ENCODE data around the gene TECR.
"Not testable (repeated sequence)": the region's sequence is repeated elsewhere in the genome, so short reads cannot be mapped to it uniquely, and the experiment has no call there.

The TECR gene

GRCh38 chr19:14542711-14543328 is 13.4 kb downstream of the TECR start:
- H3K27ac ChIP-seq (ENCODE audit: low read depth, low read length) = no peak overlapping the region

GRCh38 chr19:14544047-14544446 is 14.7 kb downstream of the TECR start:
- H3K9ac ChIP-seq (ENCODE audit: low read length) = no peak overlapping the region
- H3K27me3 ChIP-seq (ENCODE audit: control insufficient read depth, insufficient read depth, low read length) = no peaks in the 10 kb centered on the region
- H3K36me3 ChIP-seq (ENCODE audit: control insufficient read depth, insufficient read depth, low read length) = peaks cover 4% of the 10 kb centered on the region; the same call in 1 of the 2 replicates
- H3K4me3 ChIP-seq (ENCODE audit: low read depth, low read length) = no peak overlapping the region
- peaks cover 5% of the 10 kb centered on the region; the same call in 1 of the 2 replicates for H3K4me1 ChIP-seq (ENCODE audit: control insufficient read depth, insufficient read depth, low read length)
- no peaks in the 10 kb centered on the region for H3K9me3 ChIP-seq (ENCODE audit: control insufficient read depth, insufficient read depth, low read depth, low read length)
- no peak overlapping the region for H3K27ac ChIP-seq (ENCODE audit: low read depth, low read length)

More at GRCh38 chr19:14542711-14543328, 13.4 kb downstream of the TECR start:
- no peak overlapping the region for H3K9ac ChIP-seq (ENCODE audit: low read length)
- peaks cover 5% of the 10 kb centered on the region; the same call in 1 of the 2 replicates for H3K4me1 ChIP-seq (ENCODE audit: control insufficient read depth, insufficient read depth, low read length)
- no peak overlapping the region for H3K4me3 ChIP-seq (ENCODE audit: low read depth, low read length)
- no peaks in the 10 kb centered on the region for H3K9me3 ChIP-seq (ENCODE audit: control insufficient read depth, insufficient read depth, low read depth, low read length)
- H3K36me3 ChIP-seq (ENCODE audit: control insufficient read depth, insufficient read depth, low read length) = no peaks in the 10 kb centered on the region
- no peaks in the 10 kb centered on the region for H3K27me3 ChIP-seq (ENCODE audit: control insufficient read depth, insufficient read depth, low read length)

GRCh38 chr19:14544977-14545715 is 15.8 kb downstream of the TECR start:
- H3K4me1 ChIP-seq (ENCODE audit: control insufficient read depth, insufficient read depth, low read length) = peaks cover 5% of the 10 kb centered on the region; the same call in 1 of the 2 replicates
- no peaks in the 10 kb centered on the region for H3K9me3 ChIP-seq (ENCODE audit: control insufficient read depth, insufficient read depth, low read depth, low read length)
- no peak overlapping the region for H3K9ac ChIP-seq (ENCODE audit: low read length)
- no peaks in the 10 kb centered on the region for H3K27me3 ChIP-seq (ENCODE audit: control insufficient read depth, insufficient read depth, low read length)
- no peak overlapping the region for H3K27ac ChIP-seq (ENCODE audit: low read depth, low read length)
- H3K36me3 ChIP-seq (ENCODE audit: control insufficient read depth, insufficient read depth, low read length) = peaks cover 4% of the 10 kb centered on the region; the same call in 1 of the 2 replicates
- H3K4me3 ChIP-seq (ENCODE audit: low read depth, low read length) = no peak overlapping the region

- H3K9ac ChIP-seq (ENCODE audit: low read length) = no peak overlapping the region
Observed at GRCh38 chr19:14545716-14546082, 16.3 kb downstream of the TECR start.

GRCh38 chr19:14550201-14550754 is 20.9 kb downstream of the TECR start:
- Histone ChIP-seq H3K27me3 (ENCODE audit: control insufficient read depth, insufficient read depth, low read length) (no peaks in the 10 kb centered on the region), H3K36me3 (ENCODE audit: control insufficient read depth, insufficient read depth, low read length) (peaks cover 7% of the 10 kb centered on the region; the same call in 1 of the 2 replicates), H3K9me3 (ENCODE audit: control insufficient read depth, insufficient read depth, low read depth, low read length) (no peaks in the 10 kb centered on the region), H3K4me1 (ENCODE audit: control insufficient read depth, insufficient read depth, low read length) (peaks cover 13% of the 10 kb centered on the region), H3K4me3 (ENCODE audit: low read depth, low read length) (no peak overlapping the region), H3K27ac (ENCODE audit: low read depth, low read length) (no peak overlapping the region), H3K9ac (ENCODE audit: low read length) (no peak overlapping the region)

More at GRCh38 chr19:14545716-14546082, 16.3 kb downstream of the TECR start:
- H3K27me3 ChIP-seq (ENCODE audit: control insufficient read depth, insufficient read depth, low read length) = no peaks in the 10 kb centered on the region
- H3K9me3 ChIP-seq (ENCODE audit: control insufficient read depth, insufficient read depth, low read depth, low read length) = no peaks in the 10 kb centered on the region
- no peak overlapping the region for H3K4me3 ChIP-seq (ENCODE audit: low read depth, low read length)
- peaks cover 4% of the 10 kb centered on the region; the same call in 1 of the 2 replicates for H3K36me3 ChIP-seq (ENCODE audit: control insufficient read depth, insufficient read depth, low read length)
- no peak overlapping the region for H3K27ac ChIP-seq (ENCODE audit: low read depth, low read length)
- peaks cover 9% of the 10 kb centered on the region; the same call in 1 of the 2 replicates for H3K4me1 ChIP-seq (ENCODE audit: control insufficient read depth, insufficient read depth, low read length)

- H3K4me3 ChIP-seq (ENCODE audit: low read depth, low read length); H3K36me3 ChIP-seq (ENCODE audit: control insufficient read depth, insufficient read depth, low read length); H3K9ac ChIP-seq (ENCODE audit: low read length); H3K27ac ChIP-seq (ENCODE audit: low read depth, low read length); H3K9me3 ChIP-seq (ENCODE audit: control insufficient read depth, insufficient read depth, low read depth, low read length); H3K27me3 ChIP-seq (ENCODE audit: control insufficient read depth, insufficient read depth, low read length): not testable (repeated sequence)
- peaks cover 13% of the 10 kb centered on the region for H3K4me1 ChIP-seq (ENCODE audit: control insufficient read depth, insufficient read depth, low read length)
Observed at GRCh38 chr19:14551134-14552005, 22.0 kb downstream of the TECR start.

GRCh38 chr19:14552006-14552360 is 22.6 kb downstream of the TECR start:
- H3K36me3 ChIP-seq (ENCODE audit: control insufficient read depth, insufficient read depth, low read length); H3K27me3 ChIP-seq (ENCODE audit: control insufficient read depth, insufficient read depth, low read length); H3K4me3 ChIP-seq (ENCODE audit: low read depth, low read length); H3K27ac ChIP-seq (ENCODE audit: low read depth, low read length); H3K9me3 ChIP-seq (ENCODE audit: control insufficient read depth, insufficient read depth, low read depth, low read length); H3K9ac ChIP-seq (ENCODE audit: low read length): not testable (repeated sequence)
- H3K4me1 ChIP-seq (ENCODE audit: control insufficient read depth, insufficient read depth, low read length) = peaks cover 13% of the 10 kb centered on the region

- Histone ChIP-seq H3K9ac (ENCODE audit: low read length) (no peak overlapping the region), H3K4me1 (ENCODE audit: control insufficient read depth, insufficient read depth, low read length) (peaks cover 16% of the 10 kb centered on the region), H3K27ac (ENCODE audit: low read depth, low read length) (0 out of 2 replicates have a peak overlapping the region, but pooled peaks have one; percentile 51), H3K9me3 (ENCODE audit: control insufficient read depth, insufficient read depth, low read depth, low read length) (no peaks in the 10 kb centered on the region), H3K27me3 (ENCODE audit: control insufficient read depth, insufficient read depth, low read length) (no peaks in the 10 kb centered on the region), H3K36me3 (ENCODE audit: control insufficient read depth, insufficient read depth, low read length) (peaks cover 5% of the 10 kb centered on the region; the same call in 1 of the 2 replicates), H3K4me3 (ENCODE audit: low read depth, low read length) (no peak overlapping the region)
Observed at GRCh38 chr19:14553042-14553938, 23.9 kb downstream of the TECR start.

GRCh38 chr19:14553939-14554243 is 24.5 kb downstream of the TECR start:
- 0 out of 2 replicates have a peak overlapping the region, but pooled peaks have one; percentile 51 for H3K27ac ChIP-seq (ENCODE audit: low read depth, low read length)
- peaks cover 22% of the 10 kb centered on the region for H3K4me1 ChIP-seq (ENCODE audit: control insufficient read depth, insufficient read depth, low read length)

GRCh38 chr19:14554382-14554812 is 25.0 kb downstream of the TECR start:
- H3K4me1 ChIP-seq (ENCODE audit: control insufficient read depth, insufficient read depth, low read length) = peaks cover 25% of the 10 kb centered on the region
- H3K36me3 ChIP-seq (ENCODE audit: control insufficient read depth, insufficient read depth, low read length) = peaks cover 3% of the 10 kb centered on the region; the same call in 1 of the 2 replicates
- H3K9ac ChIP-seq (ENCODE audit: low read length) = peak overlapping the region; percentile 15
- H3K9me3 ChIP-seq (ENCODE audit: control insufficient read depth, insufficient read depth, low read depth, low read length) = no peaks in the 10 kb centered on the region
- no peak overlapping the region for H3K4me3 ChIP-seq (ENCODE audit: low read depth, low read length)
- 0 out of 2 replicates have a peak overlapping the region, but pooled peaks have one; percentile 51 for H3K27ac ChIP-seq (ENCODE audit: low read depth, low read length)
- no peaks in the 10 kb centered on the region for H3K27me3 ChIP-seq (ENCODE audit: control insufficient read depth, insufficient read depth, low read length)

More at GRCh38 chr19:14553939-14554243, 24.5 kb downstream of the TECR start:
- H3K36me3 ChIP-seq (ENCODE audit: control insufficient read depth, insufficient read depth, low read length) = peaks cover 3% of the 10 kb centered on the region; the same call in 1 of the 2 replicates
- no peaks in the 10 kb centered on the region for H3K27me3 ChIP-seq (ENCODE audit: control insufficient read depth, insufficient read depth, low read length)
- H3K9ac ChIP-seq (ENCODE audit: low read length) = peak overlapping the region; percentile 15
- no peaks in the 10 kb centered on the region for H3K9me3 ChIP-seq (ENCODE audit: control insufficient read depth, insufficient read depth, low read depth, low read length)
- H3K4me3 ChIP-seq (ENCODE audit: low read depth, low read length) = no peak overlapping the region

All from HUES6 (cell line).